ENCODE measurements around the gene GALNT10.

GALNT10 gene

GRCh38 chr5:154406826-154407225, 216.3 kb downstream of the GALNT10 start:
- no peak for DNase-seq (ENCODE audit: low spot score)

DNA sequence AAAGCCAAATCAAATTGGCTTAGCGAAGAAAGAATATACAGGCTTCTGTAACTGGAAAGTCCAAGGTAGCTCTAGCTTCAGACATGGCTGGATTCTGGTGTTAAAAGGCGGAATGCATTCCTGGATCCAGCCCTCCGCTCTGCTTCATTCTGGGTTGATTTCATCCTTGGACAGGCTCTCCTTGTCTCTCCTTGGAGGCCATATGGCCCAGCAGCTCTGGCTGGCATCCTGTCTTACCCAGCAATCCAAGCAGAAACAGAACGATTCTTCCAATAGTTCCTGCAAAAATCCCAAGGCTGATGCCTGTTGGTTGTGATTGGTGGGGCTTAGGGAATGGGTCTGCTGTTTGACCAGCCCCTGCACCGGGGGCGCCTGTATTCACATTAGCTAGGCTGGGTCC, 218.3 kb downstream of the GALNT10 start:
- DNase-seq (ENCODE audit: low spot score), result no peak

- DNase-seq (ENCODE audit: low spot score), result no peak
Observed at GRCh38 chr5:154409230-154409840, 218.8 kb downstream of the GALNT10 start.

DNA sequence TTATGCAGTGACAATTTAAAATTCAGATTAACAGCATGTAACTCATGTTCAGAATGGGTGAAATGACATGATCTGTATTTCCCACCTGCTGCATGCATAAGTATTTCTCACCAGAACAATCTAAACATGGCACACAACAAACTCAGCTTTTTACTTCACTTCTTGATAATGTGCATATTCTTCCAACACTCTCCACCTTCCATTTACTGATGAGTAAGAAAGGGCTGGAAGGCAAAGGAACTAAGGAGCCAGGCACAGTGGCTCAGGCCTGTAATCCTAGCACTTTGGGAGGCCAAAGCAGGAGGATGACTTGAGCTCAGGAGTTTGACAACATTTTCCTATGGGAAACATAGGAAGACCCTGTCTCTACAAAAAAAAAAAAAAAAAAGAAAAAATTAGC, 219.5 kb downstream of the GALNT10 start:
- DNase-seq (ENCODE audit: low spot score), result no peak

DNA sequence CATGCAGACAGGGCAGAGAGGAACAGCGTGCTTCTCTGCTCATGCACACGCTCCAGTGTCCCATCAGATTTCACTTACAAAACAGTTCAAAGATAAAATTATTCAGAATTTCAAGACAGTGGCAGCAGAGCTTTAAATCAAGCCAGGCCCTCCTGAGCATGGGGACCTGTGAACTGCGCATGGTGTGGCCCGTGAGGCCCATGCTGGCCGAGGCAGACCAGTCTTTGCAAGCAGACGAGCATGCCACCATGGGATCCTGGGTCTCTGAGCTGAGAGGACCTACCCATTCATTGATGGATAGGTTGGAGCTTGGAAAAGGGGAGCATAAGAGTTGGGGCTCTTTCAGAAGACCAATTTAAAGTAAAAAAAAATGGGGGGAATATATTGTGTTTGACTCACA, 220.3 kb downstream of the GALNT10 start:
- no peak for DNase-seq (ENCODE audit: low spot score)

- no peak for DNase-seq (ENCODE audit: low spot score)
Observed at GRCh38 chr5:154411338-154411737, 220.8 kb downstream of the GALNT10 start.

- DNase-seq (ENCODE audit: low spot score), result no peak
Observed at GRCh38 chr5:154412316-154412715, 221.8 kb downstream of the GALNT10 start.

GRCh38 chr5:154412925-154413324, 222.4 kb downstream of the GALNT10 start:
- no peak for DNase-seq (ENCODE audit: low spot score)

- DNase-seq (ENCODE audit: low spot score), result no peak
Observed at GRCh38 chr5:154415114-154415513, 224.6 kb downstream of the GALNT10 start.

DNA sequence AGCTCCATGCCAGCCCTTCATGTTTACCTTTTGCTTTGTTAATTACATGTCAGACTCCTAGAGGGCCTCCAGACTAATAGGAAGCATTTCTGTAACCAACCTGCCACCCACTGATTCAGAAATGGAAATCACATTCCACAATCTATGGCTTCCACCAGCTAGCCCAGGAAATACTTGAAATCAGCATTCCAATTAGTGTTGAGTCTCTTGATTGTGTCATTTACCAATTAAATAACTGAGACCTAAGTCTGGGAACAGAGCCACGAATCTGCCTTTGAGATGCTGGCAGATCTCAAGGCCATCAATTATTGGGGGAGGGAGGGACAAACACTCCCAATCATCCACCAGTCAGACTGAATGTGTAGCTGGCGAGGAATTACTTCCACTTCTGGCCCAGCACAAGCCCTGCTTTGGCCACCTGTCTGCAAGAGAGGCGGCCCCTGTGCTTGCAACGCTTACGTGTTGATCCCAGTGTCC, 227.8 kb downstream of the GALNT10 start:
- DNase-seq (ENCODE audit: low spot score), result no peak

GRCh38 chr5:154419236-154419635, 228.7 kb downstream of the GALNT10 start:
- no peak for DNase-seq (ENCODE audit: low spot score)

- no peak for DNase-seq (ENCODE audit: low spot score)
Observed at GRCh38 chr5:154421868-154422267, 231.3 kb downstream of the GALNT10 start.

GRCh38 chr5:154422298-154422697, 231.8 kb downstream of the GALNT10 start:
- no peak for DNase-seq (ENCODE audit: low spot score)

DNA sequence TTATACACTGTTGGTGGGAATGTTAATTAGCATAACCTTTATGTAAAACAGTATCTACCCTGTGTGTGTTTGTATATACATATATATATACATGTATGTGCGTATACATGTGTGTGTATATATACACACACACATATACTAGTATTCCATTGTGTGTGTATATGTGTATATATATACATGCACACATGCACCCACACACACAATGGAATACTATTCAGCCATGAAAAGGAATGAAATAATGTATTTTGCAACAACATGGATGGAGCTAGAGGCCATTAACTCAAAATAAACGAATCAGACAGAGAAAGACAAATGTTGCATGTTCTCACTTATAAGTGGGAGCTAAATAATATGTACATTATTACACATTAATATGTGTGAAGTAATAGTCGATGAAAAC, 237.7 kb downstream of the GALNT10 start:
- no peak for DNase-seq (ENCODE audit: low spot score)

- DNase-seq (ENCODE audit: low spot score), result no peak
Observed at GRCh38 chr5:154429341-154429740, 238.8 kb downstream of the GALNT10 start.

GRCh38 chr5:154430466-154430865, 239.9 kb downstream of the GALNT10 start:
- no peak for DNase-seq (ENCODE audit: low spot score)

DNA sequence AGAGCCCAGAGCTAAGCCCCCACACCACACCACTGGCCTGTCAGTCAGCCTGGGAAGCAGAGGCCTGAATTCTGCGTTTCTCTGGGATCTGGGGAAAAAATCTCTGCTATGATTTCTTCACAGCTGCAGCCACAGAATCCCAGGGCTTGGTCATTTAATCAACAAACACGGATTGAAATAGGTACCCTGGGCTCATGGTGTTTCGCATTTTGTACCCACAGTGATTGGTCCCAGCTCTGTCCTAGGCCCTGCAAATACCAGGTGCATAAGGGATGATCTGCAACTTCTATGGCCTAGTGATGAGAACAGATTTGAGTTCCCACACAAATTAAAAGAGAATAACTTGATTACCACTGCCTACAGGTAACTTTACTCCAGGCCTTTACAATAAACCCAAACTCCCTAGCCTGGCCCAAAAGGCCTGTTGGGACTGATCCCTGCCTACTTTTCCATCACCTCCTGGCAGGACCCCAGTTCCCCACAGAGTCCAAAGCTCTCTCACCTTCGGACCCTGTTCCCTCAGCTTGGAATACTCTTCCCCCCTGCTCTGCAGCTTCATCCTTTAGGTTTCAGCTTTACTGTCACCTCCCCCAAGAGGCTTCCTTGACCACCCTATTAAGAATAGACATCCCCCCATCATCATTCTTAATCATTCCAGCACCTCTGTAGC, 240.6 kb downstream of the GALNT10 start:
- no peak for DNase-seq (ENCODE audit: low spot score)

DNA sequence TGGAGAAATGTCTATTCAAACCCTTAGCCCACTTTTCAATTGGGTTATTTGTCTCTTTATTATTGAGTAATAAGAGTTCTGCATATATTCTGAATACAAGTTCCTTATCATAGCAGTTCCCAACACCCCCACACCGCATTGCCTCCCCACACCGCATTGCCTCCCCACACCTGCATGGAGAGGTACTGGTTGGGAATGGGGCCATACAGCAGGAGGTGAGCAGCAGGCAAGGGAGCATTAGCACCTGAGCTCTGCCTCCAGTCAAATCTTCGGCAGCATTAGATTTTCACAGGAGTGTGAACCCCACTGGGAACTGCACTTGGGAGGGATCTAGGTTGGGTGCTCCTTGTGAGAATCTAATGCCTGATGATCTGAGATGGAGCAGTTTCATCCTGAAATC, 244.7 kb downstream of the GALNT10 start:
- no peak for DNase-seq (ENCODE audit: low spot score)

GRCh38 chr5:154437281-154437965, 246.9 kb downstream of the GALNT10 start:
- DNase-seq (ENCODE audit: low spot score), result no peak

DNA sequence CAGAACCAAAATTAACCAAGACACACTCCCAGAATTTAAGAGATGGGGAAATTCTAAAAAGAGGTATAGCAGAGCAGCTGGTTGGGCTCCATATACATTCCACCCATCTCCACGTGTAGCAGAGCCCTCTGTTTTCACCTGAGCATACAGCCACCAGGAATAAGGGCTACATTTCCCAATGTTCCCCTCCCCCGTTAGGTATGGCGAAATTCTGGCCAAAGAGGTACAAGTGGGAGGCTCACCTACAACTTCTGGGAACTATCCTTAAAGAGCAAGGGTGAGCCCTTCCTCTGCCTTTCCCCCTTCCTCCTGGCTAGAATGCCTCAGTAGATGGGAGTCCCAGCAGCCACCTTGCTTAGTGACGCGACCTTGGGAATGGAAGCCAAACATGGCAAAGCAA, 250.0 kb downstream of the GALNT10 start:
- no peak for DNase-seq (ENCODE audit: low spot score)

- DNase-seq (ENCODE audit: low spot score), result no peak
Observed at GRCh38 chr5:154442801-154443200, 252.3 kb downstream of the GALNT10 start.

DNA sequence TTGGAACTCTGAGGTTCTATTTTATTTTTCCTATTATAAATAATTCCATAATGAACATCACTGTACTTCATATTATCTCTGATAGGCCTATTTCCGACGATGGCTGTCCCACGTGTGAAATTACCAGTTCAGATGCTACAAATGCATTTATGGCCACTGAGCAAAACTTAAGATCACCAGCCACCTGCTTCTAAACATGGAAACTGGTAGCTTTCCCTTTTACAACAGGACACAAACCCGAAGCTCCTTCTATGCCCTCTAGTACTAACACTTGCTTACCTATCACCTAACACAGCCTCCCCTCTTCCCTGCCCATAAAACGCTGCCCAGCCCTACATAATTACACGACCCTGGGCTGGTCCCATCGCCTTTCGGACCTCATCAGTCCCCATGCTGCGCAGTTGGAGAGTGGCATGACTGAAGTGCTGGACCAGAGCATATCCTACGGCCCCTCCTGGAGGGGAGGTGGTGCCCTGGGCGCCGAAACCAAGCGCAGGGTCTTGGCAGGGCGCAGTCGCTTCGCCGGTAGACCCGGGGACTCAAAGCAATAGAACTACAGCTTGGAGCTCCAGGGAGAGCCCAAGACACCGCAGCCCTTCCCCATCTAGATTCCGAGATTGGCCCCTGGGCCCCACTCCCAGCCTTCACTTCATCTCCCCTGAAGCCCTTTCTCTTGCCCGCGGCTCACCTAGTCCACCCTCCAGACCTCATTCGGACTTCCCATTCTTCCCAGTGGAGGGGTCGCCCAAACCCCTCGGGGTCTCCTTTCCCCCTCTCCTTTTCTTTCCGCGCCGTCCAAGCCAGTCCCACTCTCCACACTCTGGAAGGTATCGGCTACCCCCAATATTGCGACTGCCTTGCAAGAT, 254.3 kb downstream of the GALNT10 start:
- peak; percentile 29 for DNase-seq (ENCODE audit: low spot score)

Measured in germinal center (tissue), 1 donor.